Sigmoid colon (tissue), 4 donors: ENCODE data around the gene ZNF644.

ENCODE experiments used
- CTCF ChIP-seq, 4 experiments: fragments of 450-650 bp in 3 of 4; fragments of 200-600 bp in 1 of 4; IDR thresholded peaks; one replicate each; pipeline ENCODE4 v1.5.1; 2016 to 2019; ENCODE audit warnings: antibody characterized with exemption in 4 of 4, mild to moderate bottlenecking in 3 of 4, moderate library complexity in 2 of 4
- EP300 ChIP-seq, 4 donors: sonication (generic); formaldehyde crosslinking; IDR thresholded peaks; one replicate each; pipeline ENCODE4 v1.6.1; 2017; ENCODE audit warnings: antibody characterized with exemption in 4 of 4
- POLR2A ChIP-seq, 2 donors: fragments of 450-650 bp; IDR thresholded peaks; one replicate each; pipeline ENCODE4 v1.6.1; 2016; ENCODE audit warnings: antibody characterized with exemption in 2 of 2, mild to moderate bottlenecking in 2 of 2, moderate library complexity in 2 of 2
- POLR2AphosphoS5 ChIP-seq, 4 donors: sonication (generic); formaldehyde crosslinking; IDR thresholded peaks; one replicate each; pipeline ENCODE4 v1.6.1; 2017; ENCODE audit warnings: antibody characterized with exemption in 4 of 4

DNA sequence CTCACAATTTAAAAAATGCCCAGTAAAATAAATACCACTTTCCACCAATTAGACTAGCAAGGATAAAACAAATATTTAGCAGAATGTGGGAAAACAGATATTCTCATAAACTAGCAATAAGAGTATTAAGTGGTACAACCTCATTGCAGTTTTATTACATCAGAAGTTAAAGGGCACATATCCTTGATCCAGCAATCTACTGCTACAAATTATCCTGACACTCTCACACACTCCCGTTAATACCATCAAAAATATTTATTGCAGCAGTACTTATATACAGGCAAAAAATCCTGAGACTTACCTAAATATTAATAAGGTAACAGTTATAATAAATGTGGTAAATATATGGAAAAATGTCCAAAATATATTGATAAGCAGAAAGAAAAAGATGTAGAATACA lies 44.3 kb downstream of the ZNF644 start:
- TF ChIP-seq CTCF (IDR thresholded peaks at IDR 0.05): no peak
- no peak for TF ChIP-seq POLR2AphosphoS5 (IDR thresholded peaks at IDR 0.05)
- no peak for TF ChIP-seq POLR2A (IDR thresholded peaks at IDR 0.05)
- TF ChIP-seq EP300 (IDR thresholded peaks at IDR 0.05): no peak
